ENCODE results near the gene IL4R. TPM values are rescaled to one million over a fixed set of nuclear protein-coding genes. Genes with fewer than 3 reads are reported as not detected.

Gene IL4R
- total RNA-seq, 1 experiment from 2014 or later = 28.6 TPM

DNA sequence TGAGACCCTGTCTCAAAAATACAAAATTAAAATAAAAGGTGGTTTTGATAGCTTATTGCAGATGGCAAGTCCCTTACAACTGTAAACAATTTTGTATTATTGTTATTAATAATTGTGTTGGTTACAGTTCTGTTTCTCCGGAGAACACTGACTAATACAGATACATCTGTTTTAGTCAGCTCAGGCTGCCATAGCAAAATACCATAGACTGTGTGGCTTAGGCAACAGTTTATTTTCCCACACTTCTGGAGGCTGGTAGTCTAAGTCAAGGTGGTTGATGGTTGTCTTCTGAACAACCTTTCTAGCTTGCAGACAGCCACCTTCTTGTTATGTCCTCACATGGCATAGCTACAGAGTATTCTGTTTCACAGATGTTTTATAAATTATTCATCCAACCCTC is 74.0 kb downstream of the IL4R start:
- TF ChIP-seq, protein P1, sequence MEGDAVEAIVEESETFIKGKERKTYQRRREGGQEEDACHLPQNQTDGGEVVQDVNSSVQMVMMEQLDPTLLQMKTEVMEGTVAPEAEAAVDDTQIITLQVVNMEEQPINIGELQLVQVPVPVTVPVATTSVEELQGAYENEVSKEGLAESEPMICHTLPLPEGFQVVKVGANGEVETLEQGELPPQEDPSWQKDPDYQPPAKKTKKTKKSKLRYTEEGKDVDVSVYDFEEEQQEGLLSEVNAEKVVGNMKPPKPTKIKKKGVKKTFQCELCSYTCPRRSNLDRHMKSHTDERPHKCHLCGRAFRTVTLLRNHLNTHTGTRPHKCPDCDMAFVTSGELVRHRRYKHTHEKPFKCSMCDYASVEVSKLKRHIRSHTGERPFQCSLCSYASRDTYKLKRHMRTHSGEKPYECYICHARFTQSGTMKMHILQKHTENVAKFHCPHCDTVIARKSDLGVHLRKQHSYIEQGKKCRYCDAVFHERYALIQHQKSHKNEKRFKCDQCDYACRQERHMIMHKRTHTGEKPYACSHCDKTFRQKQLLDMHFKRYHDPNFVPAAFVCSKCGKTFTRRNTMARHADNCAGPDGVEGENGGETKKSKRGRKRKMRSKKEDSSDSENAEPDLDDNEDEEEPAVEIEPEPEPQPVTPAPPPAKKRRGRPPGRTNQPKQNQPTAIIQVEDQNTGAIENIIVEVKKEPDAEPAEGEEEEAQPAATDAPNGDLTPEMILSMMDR (conservative IDR thresholded peaks at IDR 0.05) = no peak
- H3T11ph ChIP-seq (ENCODE audit: low read length) = no peak overlapping the region
- H4K20me1 ChIP-seq (ENCODE audit: control insufficient read depth, insufficient read depth, insufficient read length) = no peaks in the 10 kb centered on the region
- Mint-ChIP-seq H3K27me3 (ENCODE audit: low read depth) (peaks cover 8% of the 10 kb centered on the region; the same call in 1 of the 2 replicates), H3K9me3 (peaks cover 9 to 10% of the 10 kb centered on the region in 2 experiments; a peak in 3 of 5 replicates), H3K4me1 (no peaks in the 10 kb centered on the region), H3K27ac (no peak overlapping the region), H3K4me3 (no peak overlapping the region), H3K36me3 (ENCODE audit: insufficient read depth in 1 of 3, low read depth in 3 of 3) (peaks cover 0 to 3% (median 2%) of the 10 kb centered on the region in 3 experiments; a peak in 1 of 7 replicates)
- H3K56ac ChIP-seq (ENCODE audit: insufficient read length, low read depth, low read length) = no peak overlapping the region
- no peak overlapping the region for H2BK12ac ChIP-seq (ENCODE audit: insufficient read length, low read depth, low read length)
- H3K23ac ChIP-seq (ENCODE audit: insufficient read length, low read depth, low read length) = no peak overlapping the region
- H3K79me2 ChIP-seq (ENCODE audit: insufficient read depth, low read length) = no peaks in the 10 kb centered on the region
- no peak overlapping the region for H3K9ac ChIP-seq (ENCODE audit: extremely low read depth, insufficient read length, low read length)
- no peak overlapping the region for H2BK20ac ChIP-seq (ENCODE audit: low read depth, low read length, poor library complexity, severe bottlenecking)
- no peak overlapping the region for H2AK5ac ChIP-seq (ENCODE audit: insufficient read length, low read length)
- DNase-seq = no peak
- H2BK15ac ChIP-seq (ENCODE audit: low read depth, low read length) = no peak overlapping the region
- H4K91ac ChIP-seq (ENCODE audit: insufficient read length, low read depth, low read length) = no peak overlapping the region
- H3K23me2 ChIP-seq (ENCODE audit: insufficient read length, low read depth, low read length, poor library complexity, severe bottlenecking) = no peaks in the 10 kb centered on the region
- no peak overlapping the region for H3K4me2 ChIP-seq (ENCODE audit: insufficient read depth, insufficient read length, low read length)
- no peak overlapping the region for H2BK120ac ChIP-seq (ENCODE audit: low read depth, low read length, poor library complexity, severe bottlenecking)
- no peak overlapping the region for H3K27ac ChIP-seq (ENCODE audit: insufficient read length, low read depth, low read length)
- no peak overlapping the region for H2AFZ ChIP-seq (ENCODE audit: low read length)
- no peaks in the 10 kb centered on the region for H3K9me3 ChIP-seq (ENCODE audit: control insufficient read depth, low read depth, low read length)
- H4K5ac ChIP-seq (ENCODE audit: insufficient read length, low read depth, low read length) = no peak overlapping the region
- no peak overlapping the region for H4K8ac ChIP-seq (replicated peaks; ENCODE audit: insufficient read length, low read depth, low read length)
- H3K18ac ChIP-seq (ENCODE audit: insufficient read length, low read depth, low read length) = no peak overlapping the region
- H3K79me1 ChIP-seq (ENCODE audit: insufficient read depth, low read depth, low read length, poor library complexity, severe bottlenecking) = no peaks in the 10 kb centered on the region
- no peak overlapping the region for H3K4ac ChIP-seq (ENCODE audit: low read depth, low read length)
- no peak overlapping the region for H2BK5ac ChIP-seq (ENCODE audit: insufficient read length, low read length)
- H3K27me3 ChIP-seq (ENCODE audit: insufficient read depth, low read length) = no peaks in the 10 kb centered on the region
- H3K14ac ChIP-seq (ENCODE audit: insufficient read depth, low read length) = no peak overlapping the region
- WGBS (ENCODE audit: extremely low coverage, insufficient read length, low lambda C conversion rate) = no CpG with 5 or more reads among the region's 1 CpG
- H3K4me1 ChIP-seq (ENCODE audit: insufficient read depth, low read length) = no peaks in the 10 kb centered on the region
